ENCODE measurements around the gene CASZ1.

The CASZ1 gene

DNA sequence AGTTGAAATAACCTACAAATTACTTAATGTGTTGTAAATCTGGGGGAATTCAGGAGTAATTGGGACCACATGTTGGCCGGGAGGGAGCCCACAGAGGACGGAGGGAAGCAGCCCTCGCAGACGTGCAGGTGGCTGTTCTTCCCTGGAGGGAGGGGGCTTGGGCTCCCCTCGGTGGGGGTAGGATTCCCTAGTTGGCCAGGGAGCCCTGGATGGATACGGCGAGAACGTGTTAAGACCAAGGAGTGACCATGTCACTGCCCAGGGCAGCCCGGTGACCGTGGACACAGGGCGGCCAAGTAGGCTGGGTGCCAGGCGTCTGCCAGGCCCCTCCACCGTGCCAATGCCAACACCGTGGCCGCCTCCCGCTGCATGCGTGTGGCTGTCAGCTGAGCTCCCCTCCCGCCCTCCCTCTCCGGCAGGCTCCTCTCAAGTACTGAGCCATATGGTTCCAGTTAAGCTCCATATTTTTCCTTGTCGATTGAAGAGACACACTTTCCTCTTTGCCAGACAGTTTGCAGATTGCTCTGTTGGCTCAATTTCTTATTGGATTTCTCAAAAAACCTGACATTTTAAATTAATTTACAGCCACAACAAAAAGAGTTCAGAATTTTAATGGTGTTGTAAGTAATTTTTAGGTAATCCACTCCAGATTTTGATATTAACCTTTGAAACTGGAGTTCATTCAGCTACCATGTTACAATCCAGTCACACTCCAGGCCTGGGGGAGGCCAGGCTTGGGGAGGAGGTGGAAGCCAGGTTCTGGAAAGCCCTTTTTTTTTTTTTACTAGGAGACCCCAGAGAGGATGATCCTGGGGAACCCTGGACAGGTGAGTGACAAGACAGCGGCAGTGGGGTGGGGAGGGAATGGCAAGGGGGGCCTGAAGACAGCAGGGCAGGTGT lies 71.2 kb downstream of the CASZ1 start:
- no peak for DNase-seq

DNA sequence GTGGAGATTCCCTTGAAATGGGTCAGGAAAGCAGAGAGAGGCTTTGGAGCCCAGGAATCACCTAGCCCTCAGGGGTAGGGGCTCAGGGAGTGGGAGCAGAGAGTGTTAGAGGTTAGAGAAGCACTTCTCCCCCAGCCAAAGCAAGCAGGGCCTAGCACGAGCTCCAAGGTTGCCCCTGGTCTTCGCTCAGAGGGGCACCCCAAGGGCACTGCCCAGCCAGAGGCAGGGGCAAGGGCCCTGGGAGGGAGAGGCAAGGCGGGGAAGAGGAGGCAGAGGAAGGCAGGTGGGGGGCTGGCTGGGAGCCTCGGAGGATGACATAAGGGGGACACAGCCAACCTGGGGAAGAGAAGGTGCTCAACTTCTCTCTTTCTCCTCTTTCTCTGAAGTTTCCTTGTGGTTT lies 71.9 kb downstream of the CASZ1 start:
- DNase-seq, result no peak

DNA sequence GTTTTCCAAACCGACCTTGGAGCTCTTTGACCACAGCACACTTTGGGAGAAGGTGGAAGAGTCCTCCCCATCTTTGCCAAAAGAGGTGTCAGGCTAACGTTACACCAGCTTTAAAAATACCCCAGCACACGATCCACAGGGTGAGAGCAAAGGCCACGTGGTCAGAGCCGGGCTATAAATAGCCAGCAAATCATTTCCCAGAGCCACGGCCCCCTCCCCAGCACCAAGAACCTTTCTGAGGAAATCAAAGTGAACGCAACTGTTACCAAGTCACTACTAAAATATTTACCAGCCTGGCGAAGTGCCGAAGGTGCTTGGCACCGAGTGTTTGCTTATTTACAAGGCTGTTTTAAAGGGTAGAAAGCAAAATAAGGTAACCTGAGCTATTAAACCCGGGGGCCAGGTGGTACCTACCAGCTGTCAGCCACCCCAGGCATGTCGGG lies 72.4 kb downstream of the CASZ1 start:
- DNase-seq, result no peak

DNA sequence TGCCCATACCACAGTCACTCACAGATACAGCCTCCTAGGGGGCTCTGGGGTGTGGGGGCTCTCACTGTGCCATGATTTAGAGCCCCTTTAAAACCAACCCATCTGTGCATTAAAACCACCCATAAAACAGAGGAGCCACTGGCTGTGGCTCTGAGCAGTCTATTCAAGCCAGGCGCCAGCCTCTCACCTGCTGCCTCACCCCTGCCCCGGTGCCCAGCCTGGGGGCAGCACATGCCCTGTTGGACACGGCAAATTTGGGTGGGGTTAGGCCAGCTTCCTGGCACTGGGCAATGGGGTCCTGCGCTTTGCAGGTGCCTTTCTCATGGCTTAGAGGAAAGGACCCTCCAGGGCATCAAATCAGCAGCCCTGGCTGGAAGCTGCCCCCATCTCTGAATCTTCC lies 73.1 kb downstream of the CASZ1 start:
- no peak for DNase-seq

DNA sequence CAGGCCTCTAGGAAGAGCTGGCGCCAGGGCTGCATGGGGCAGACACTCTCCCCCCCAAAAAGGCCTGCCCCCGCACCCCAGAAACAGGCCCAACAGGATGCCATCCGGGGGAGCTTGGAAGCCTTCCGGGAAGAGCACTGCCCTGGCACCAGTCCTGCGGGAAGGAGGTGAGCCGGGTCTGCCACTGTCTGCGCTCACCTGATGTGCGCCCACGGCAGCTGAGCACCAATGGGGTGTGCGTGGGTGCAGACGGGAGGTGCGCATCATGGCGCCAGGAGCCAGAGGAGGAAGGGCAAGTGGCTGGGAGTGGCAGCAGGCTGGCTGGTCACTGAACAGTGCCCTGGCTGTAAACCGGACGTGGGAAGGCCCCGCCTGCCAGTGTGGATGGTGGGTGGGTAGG lies 73.6 kb downstream of the CASZ1 start:
- DNase-seq, result no peak

DNA sequence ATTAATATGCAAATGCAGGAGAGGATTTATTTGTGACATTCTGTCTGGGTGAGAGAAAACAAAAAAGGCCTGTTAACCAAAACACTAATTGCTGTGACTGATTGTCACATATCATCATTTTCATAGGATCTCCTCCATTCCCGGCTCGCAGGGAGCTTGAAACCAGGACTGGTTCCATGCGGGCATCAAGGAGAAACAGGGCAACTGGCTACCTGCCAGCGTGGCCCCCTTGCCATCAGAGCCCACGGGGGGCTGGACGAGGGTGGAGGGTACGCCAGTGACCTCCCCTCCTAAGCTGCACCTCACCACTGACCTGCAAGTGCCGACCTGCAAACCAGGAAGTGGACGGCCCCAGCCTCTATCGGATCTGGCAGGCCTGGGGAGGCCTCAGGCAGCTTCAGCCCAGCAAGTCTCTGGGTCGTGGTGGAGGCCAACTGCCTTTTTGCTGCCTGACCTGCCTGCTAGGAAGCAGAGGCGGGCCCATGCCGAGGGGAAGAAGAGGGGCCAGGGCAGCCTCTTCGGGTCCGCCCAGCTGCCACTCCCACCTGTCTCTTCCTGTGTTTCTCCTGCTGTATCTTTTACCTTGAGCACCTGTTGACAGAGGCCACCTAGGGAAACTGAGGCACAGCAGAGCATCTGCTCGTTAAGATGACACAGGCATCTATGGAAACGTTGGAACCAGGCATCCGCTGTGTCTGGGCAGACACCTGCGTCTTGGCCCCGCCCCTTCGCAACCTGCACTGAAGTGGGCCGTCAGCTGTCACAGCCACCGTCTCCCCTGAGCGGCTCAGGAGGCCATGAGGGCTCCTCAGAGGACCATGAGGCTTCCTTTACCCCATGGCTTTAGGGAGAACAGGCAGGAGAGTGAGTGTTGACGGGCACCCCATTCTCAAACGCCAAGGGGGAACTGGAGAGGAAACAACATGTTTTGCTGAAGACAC lies 74.8 kb downstream of the CASZ1 start:
- DNase-seq, result no peak

DNA sequence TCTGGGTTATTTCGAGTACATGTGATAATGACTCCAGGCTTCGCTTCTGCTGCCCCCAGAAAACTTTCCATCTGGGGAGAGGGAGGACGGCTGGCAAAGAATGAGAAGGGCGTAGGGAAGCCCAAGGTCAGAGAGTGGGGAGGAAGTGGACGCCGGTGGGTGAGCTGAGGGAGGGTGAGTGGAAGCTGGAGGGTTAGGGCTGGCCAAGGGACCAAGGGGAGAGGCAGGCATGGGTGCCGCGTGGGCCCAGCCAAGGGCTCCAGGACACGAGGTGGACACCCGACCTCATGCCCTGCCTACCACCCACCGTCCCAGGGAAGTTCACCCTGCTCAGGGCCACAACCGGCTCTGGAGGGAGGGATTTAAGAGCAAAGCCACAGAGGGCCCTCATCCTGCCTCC lies 75.8 kb downstream of the CASZ1 start:
- DNase-seq, result no peak

DNA sequence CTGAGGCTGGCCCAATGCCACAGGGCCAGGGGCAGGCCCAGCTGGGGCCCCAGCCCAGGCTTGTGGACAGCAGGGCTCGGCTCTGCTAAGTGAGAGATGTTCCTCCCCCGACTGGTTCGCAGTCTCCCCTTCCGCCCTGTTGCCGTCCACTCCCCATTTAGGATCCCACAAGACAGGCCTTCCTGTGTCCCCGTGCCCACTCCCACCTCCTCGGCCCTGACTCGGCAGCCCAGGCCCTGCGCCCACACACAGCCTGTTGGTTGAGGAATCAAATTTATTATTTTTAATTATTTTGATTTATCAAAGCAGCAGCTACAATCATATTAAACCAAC lies 78.4 kb downstream of the CASZ1 start:
- DNase-seq, result no peak

DNA sequence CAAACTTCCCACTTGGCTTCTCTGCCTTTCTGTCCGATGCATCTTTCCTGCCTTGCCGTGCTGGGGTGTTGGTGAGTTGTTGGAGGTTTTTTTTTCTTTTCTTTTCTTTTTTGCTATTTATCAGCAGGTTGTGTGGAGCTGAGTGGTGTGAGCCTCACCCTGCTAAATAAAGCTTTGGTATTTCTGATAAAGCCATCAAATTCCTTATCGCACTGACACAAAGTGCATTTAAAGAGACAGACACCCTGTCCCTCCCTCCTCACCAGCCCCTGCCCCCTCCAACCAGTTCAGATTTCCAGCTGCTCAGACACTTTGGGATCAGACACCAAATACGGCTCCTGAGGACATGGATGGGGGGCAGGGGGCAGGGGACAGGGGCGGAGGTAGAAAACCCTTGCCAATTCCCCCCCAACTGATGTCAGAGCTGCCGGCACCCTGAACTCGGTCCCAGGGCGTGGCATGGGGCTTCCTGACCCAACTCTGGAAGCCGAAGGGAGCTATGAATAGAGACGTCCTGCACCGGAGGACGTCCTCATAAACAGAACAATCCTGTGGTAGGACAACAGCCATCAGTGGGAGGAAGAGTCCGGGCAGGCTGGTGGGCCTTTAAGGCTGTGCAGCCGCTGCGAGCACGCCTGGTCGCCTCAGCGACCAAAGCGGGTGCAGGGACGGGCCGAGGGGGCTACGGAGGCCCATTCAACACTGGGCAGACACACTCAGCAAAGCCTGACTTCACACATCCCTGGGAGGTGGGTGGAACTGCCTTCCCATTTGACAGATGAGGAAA lies 79.0 kb downstream of the CASZ1 start:
- DNase-seq, result no peak

DNA sequence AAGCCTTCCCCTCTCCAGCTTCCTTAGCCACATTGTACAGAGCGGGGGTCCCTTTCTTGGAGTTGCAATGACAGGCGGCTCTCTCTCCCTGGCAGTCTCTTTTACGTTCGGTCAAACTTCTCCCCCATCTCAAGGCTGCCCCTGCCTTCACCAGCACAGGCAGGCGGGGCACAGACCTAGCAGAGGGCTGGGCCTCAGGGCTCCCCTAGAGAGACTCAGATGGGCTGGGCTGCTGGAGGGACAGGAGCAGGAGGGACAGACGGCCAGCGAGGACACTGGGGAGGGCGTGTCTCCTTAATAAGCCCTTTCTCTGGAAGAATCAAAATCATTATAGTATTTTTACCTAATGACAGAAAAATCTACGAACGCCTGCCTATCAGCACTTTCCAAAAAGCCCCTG lies 79.6 kb downstream of the CASZ1 start:
- DNase-seq, result no peak

DNA sequence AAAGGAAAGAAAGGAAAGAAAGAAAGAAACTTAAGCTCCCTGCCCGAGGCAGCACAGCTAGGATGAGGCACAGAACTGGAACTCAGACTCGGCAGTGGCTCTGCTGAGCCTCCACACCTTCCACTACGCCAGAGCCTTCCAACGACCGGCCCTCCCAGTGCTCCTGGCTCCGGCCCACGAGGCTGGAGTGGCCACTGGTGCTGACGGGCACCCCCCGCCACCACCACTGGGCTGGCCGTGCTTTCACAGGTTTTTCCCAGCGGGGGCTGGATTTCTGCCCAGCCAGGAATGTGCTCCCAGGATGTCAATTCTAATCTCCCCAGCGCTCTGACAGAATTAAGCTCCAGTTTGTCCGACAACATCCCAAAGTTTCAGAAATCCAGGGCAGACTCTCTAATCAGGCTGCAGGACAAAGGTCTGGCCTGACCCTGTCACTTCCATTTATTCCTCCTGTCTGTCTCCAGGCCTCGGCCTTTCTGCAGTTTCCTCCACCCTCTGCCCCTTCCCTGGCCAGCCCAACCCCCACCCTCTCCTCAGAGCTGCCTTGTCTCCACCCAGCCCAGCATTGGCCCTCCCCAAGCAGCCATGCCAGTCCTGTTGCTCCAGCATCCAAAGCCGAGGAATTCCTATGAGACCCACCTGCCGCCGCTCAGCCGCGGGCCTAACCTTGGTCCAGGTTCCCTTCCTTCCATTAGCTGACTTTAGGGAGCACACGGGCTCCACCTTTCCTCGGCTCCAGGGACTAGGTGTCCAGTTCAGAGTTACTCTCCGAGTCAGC lies 81.9 kb downstream of the CASZ1 start:
- DNase-seq, result no peak

DNA sequence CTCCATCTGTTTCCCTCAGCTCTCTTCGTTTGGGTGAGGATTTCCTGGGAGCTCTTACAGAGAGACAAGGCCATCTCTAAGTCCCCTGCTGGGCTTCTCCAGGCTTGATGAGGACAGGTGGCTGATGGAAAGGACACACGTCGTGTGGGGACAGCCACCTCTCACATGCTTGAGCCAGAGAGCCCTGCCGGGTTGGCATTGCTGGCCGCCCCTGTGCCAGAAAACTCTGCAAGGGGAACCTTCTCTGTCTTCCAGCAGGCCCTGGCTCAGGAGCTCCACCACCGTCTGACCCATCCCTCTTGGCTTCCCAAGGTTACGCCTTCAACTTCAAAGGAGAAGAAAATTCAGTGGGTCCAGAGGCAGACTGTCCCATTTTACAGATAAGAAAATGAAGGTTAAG lies 82.8 kb downstream of the CASZ1 start:
- DNase-seq, result no peak

DNA sequence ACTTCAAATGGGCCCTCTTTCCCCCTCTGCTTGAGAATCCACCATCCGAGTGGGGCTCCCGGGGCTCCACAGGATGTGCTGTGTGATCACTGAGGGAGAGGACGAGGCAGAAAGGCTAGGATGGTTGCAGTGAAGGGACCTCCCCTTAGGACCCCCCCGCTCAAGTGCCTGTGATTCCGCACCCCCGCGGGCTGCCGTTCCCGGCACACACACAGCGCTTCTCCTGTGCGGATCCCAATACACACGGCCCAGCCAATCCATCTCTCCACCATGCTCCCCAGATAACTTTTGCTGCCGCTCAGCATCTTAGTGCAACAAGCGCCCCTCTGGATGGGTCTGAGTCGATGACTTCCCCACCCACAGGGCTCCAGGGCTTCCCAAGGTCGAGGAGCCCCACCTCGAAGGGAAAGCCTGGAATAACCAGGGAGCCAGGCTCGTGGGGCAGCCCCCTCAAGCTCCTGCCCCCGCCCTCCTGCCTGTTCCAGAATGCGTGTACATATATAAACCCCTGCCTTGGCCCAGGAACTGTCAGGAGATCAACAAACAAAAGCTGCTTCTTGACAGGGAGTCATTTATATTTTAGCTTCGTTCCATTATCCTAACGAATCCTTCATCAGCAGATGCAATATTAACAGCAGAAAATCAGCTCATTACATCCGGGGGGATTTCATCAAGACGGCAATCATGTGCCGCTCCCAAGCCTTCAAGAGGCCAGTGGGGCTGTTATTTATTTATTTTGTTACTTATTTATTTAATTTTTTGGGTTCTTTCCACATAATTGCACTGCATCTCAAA lies 83.7 kb downstream of the CASZ1 start:
- DNase-seq, result no peak

DNA sequence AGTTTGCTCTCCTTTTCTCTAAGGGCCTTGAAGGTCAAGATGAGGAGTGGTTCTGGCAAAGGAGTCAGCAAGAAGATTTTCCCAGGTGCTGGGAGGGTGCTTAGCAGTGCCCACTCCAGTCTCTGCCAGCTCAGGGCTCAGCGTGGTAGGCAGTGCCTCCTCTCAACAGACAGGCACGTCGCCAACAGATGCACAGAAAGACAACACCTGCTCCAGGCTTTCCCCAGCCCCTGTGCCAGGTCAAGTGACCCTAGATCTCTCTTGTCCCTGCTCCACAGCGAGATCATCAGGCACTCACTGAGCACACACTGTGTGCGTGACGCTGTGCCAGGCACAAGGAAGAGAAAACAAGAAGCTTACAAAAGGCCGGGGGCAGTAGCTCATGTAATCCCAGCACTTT lies 86.0 kb downstream of the CASZ1 start:
- DNase-seq, result no peak

DNA sequence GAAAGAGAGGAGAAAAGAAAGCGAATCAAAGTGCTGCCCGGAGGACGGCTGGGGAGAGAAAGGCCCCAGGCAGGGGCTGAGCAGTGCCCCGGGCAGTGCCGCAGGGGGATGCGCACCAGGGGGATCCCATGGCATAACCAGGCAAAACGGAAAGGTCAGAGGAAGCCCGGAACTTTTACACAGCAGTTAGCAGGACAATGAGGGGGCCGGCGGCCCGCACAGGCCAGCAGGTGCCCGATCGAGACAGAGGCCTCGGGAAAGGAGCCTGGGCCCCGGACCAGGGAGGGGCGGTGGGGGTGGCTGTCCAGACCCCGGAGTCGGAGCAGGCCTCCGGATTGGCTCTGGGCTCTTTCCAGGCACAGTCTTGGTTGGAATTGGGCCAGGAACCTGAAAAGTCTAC lies 86.8 kb downstream of the CASZ1 start:
- DNase-seq, result no peak

DNA sequence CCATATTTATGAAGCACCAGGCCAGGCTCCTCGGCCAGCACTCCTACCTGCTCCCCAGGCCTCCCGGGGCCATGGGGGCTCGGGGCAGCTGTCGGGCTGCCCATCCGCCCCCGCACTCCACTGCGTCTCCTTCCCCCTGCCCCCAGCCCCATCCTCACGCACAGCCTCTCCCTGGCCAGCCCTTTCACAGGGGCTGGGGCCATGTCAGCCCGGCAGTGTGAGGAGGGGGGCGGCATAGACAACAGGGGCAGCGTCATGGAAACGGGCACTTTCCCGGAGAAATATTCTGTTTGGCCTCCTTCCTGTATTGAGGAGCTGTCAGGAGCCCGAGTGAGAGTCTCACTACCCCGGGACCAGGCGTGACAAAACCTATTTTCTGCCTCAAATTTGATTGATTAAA lies 87.3 kb downstream of the CASZ1 start:
- no peak for DNase-seq

DNA sequence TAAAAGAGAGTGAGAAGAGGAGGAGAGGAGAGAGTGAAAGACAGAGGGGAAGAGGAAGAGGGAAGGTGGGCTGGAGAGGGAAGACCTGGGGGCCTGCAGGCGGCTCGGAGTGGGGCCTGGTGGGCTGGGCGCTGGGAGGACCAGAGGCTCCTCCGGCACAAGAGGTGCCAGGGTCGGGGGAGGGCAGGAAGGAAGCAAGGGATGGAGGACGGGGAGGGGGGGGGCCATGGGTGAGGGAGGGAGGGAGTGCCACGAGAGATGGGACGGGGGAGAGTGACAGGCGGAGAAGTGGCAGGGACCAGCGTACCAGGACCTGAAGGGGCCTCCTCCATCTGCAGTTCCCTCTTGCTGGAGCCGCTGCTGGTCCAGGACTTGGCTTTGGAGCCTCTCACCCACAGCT lies 87.7 kb downstream of the CASZ1 start:
- no peak for DNase-seq

DNA sequence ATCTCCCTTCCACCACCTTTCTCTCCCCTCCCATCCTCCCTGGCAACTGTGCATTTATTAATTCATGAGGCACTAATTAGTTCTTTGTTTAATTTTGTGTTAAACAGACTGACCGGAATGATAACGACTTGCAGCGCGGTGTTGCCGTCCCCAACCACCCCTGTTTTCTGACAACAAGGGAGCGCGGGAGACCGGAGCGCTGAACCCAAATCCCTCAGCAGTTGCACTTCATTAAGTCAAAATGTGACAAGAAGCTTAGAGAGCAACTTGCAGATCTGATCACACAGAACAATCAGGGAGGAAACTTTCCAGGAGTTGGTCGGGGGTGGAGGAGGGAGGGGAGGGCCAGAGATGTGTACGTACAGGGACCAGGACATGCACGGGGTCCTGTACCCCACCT lies 89.2 kb downstream of the CASZ1 start:
- DNase-seq, result no peak

DNA sequence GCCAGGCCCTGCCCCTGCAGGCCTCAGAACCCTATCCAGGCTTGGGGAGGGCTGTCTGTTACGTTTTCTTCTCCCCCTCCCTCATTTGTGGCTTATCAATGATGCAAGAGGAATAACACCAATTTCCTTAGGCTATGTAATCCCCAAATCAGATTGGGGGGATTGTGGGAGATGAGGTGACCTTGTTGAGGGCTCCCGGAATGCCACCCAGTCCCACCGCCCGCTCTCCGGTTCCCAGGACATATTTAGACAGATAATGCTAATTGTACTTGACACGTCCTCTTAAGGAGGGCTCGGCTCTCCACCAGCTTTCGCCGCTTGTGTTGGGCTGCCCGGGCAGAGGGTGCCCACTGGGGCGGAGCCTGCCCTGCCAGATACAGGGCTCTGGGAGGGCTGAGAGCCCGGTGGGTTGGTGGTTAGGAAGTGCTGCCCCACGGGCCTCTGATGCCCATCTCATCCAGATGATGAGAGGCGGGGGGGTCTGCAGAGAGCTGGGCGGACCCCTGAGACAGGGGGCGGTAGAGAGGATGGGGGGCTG lies 90.0 kb downstream of the CASZ1 start:
- DNase-seq, result no peak

DNA sequence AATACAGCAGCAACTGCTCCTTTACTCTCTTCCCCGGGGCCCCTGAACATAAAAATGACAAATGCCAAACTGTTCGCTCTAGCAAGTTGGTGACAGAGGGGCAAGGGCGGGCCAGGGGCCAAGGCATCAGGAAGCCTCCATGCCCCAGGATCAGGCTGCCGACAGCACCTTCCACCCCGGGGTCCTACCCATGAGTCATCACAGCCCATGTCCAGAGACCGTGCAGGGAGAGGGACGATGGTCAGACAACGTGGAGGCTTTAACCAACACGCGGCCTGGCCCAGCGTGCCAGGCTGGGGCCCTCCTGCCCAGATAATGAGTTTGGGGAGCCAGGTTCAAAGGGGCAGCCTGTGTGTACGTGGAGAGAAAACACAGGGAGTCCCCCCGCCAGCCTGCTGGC lies 90.5 kb downstream of the CASZ1 start:
- DNase-seq, result no peak

DNA sequence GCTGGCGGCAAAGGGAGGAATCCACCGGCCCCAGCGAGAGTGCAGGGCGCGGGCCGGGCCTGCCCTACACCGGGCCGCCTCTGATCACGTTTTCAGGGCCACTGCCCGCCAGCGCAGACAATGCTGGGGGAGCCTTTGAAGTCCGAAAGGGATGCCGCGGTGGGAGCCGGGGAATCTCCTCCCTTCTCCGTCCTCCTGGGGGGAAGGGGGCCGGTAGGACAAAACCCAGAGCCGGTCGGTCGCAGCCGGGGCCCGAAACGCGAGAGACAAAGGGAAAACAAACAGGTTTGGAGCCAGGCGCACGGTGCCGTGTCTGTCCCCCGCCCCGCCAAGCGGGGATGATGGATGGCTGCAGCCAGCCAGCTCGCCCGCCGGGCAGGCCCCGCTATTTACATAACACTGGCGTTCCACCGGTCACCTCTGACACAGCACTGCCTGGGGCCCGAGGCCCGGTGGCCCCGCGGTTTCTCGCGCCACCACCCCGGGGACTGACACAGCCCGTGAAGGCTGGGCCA lies 92.0 kb downstream of the CASZ1 start:
- DNase-seq, result no peak
